ENCODE data around the gene DOK1. TPM values are rescaled to one million over a fixed set of nuclear protein-coding genes. Genes with fewer than 3 reads are reported as not detected.
"Not testable (repeated sequence)": the region's sequence is repeated elsewhere in the genome, so short reads cannot be mapped to it uniquely, and the experiment has no call there.

Gene DOK1
- total RNA-seq, 1 experiment from 2014 or later: 15.0 TPM

GRCh38 chr2:74559912-74560311 is 5.4 kb downstream of the DOK1 start:
- H2AFZ ChIP-seq: no peak overlapping the region
- H3K36me3 ChIP-seq (ENCODE audit: low read depth): no peaks in the 10 kb centered on the region
- TF ChIP-seq CTCF (conservative IDR thresholded peaks at IDR 0.05): no peak
- H3K9me2 ChIP-seq (ENCODE audit: insufficient read depth): no peaks in the 10 kb centered on the region
- POLR2A ChIA-PET (ENCODE audit: unreplicated experiment): no interaction called here
- no peaks in the 10 kb centered on the region for H3K9me3 ChIP-seq (ENCODE audit: insufficient read depth, low read depth)
- H3K27ac ChIP-seq: no peak overlapping the region
- no peaks in the 10 kb centered on the region for H3K27me3 ChIP-seq (ENCODE audit: insufficient read depth, low read depth)
- CTCF ChIA-PET: no interaction called here
- H4K20me1 ChIP-seq (ENCODE audit: insufficient read depth): no peaks in the 10 kb centered on the region
- H3F3A ChIP-seq (ENCODE audit: insufficient read depth, low read depth): peaks cover 22% of the 10 kb centered on the region; the same call in 1 of the 2 replicates
- H3K4me2 ChIP-seq: no peak overlapping the region
- intact Hi-C loops (cut with micrococcal nuclease; ENCODE audit: unreplicated experiment): no loop called here
- DNase-seq: no peak
- no peak overlapping the region for H3K4me3 ChIP-seq
- H3K4me1 ChIP-seq (replicated peaks; ENCODE audit: insufficient read depth): no peaks in the 10 kb centered on the region
- H3K79me2 ChIP-seq (ENCODE audit: low read depth): no peaks in the 10 kb centered on the region
- no TSS peak for BruUV-seq (replicated peaks)

GRCh38 chr2:74560591-74560990 is 6.1 kb downstream of the DOK1 start:
- intact Hi-C loops (cut with micrococcal nuclease; ENCODE audit: unreplicated experiment): no loop called here
- H2AFZ ChIP-seq: no peak overlapping the region
- CTCF ChIA-PET: no interaction called here

GRCh38 chr2:74561022-74561421 is 6.5 kb downstream of the DOK1 start:
- H3K4me1 ChIP-seq (replicated peaks; ENCODE audit: insufficient read depth); H3K36me3 ChIP-seq (ENCODE audit: low read depth); H3K27me3 ChIP-seq (ENCODE audit: insufficient read depth, low read depth); POLR2A ChIA-PET (ENCODE audit: unreplicated experiment); H3K9me3 ChIP-seq (ENCODE audit: insufficient read depth, low read depth); CTCF ChIA-PET; H3K9me2 ChIP-seq (ENCODE audit: insufficient read depth); H3K4me3 ChIP-seq; BruUV-seq (replicated peaks); H3K27ac ChIP-seq; H4K20me1 ChIP-seq (ENCODE audit: insufficient read depth); DNase-seq; H3K4me2 ChIP-seq; intact Hi-C loops (cut with micrococcal nuclease; ENCODE audit: unreplicated experiment); H2AFZ ChIP-seq; H3K79me2 ChIP-seq (ENCODE audit: low read depth): not testable (repeated sequence)
- peaks cover 22% of the 10 kb centered on the region; the same call in 1 of the 2 replicates for H3F3A ChIP-seq (ENCODE audit: insufficient read depth, low read depth)

More at GRCh38 chr2:74560591-74560990, 6.1 kb downstream of the DOK1 start:
- H3K9me2 ChIP-seq (ENCODE audit: insufficient read depth): no peaks in the 10 kb centered on the region
- no peaks in the 10 kb centered on the region for H3K79me2 ChIP-seq (ENCODE audit: low read depth)
- no peak for TF ChIP-seq CTCF (conservative IDR thresholded peaks at IDR 0.05)
- TF ChIP-seq EZH2 (IDR thresholded peaks at IDR 0.05; ENCODE audit: low read depth): no peak
- H3K36me3 ChIP-seq (ENCODE audit: low read depth): no peaks in the 10 kb centered on the region
- no peaks in the 10 kb centered on the region for H3K9me3 ChIP-seq (ENCODE audit: insufficient read depth, low read depth)
- H3K27me3 ChIP-seq (ENCODE audit: insufficient read depth, low read depth): no peaks in the 10 kb centered on the region
- POLR2A ChIA-PET (ENCODE audit: unreplicated experiment): no interaction called here
- H3K27ac ChIP-seq: no peak overlapping the region
- DNase-seq: peak in 1 of 2 experiments; percentile 28
- H3K4me1 ChIP-seq (replicated peaks; ENCODE audit: insufficient read depth): no peaks in the 10 kb centered on the region
- H3F3A ChIP-seq (ENCODE audit: insufficient read depth, low read depth): peaks cover 22% of the 10 kb centered on the region; the same call in 1 of the 2 replicates
- no peak overlapping the region for H3K4me3 ChIP-seq
- H4K20me1 ChIP-seq (ENCODE audit: insufficient read depth): no peaks in the 10 kb centered on the region
- no peak overlapping the region for H3K4me2 ChIP-seq
- no TSS peak for BruUV-seq (replicated peaks)

- Histone ChIP-seq H3K4me3 (no peak overlapping the region), H3F3A (ENCODE audit: insufficient read depth, low read depth) (peaks cover 22% of the 10 kb centered on the region; the same call in 1 of the 2 replicates), H3K4me2 (no peak overlapping the region), H4K20me1 (ENCODE audit: insufficient read depth) (no peaks in the 10 kb centered on the region), H3K4me1 (replicated peaks; ENCODE audit: insufficient read depth) (peaks cover 2% of the 10 kb centered on the region), H3K36me3 (ENCODE audit: low read depth) (no peaks in the 10 kb centered on the region), H3K27me3 (ENCODE audit: insufficient read depth, low read depth) (no peaks in the 10 kb centered on the region), H3K9me3 (ENCODE audit: insufficient read depth, low read depth) (no peaks in the 10 kb centered on the region), H3K9me2 (ENCODE audit: insufficient read depth) (no peaks in the 10 kb centered on the region), H3K27ac (no peak overlapping the region), H2AFZ (no peak overlapping the region), H3K79me2 (ENCODE audit: low read depth) (no peaks in the 10 kb centered on the region)
- ChIA-PET CTCF (interaction anchor here (0.5 kb wide), 1 partner anchor 45 kb away, joined by 6 read pairs; no protein-coding TSS in a partner anchor), POLR2A (ENCODE audit: unreplicated experiment) (no interaction called here)
- DNase-seq: no peak
- TF ChIP-seq CTCF (conservative IDR thresholded peaks at IDR 0.05) (no peak), EZH2 (IDR thresholded peaks at IDR 0.05; ENCODE audit: low read depth) (no peak)
- intact Hi-C loops (cut with micrococcal nuclease; ENCODE audit: unreplicated experiment): no loop called here
- no TSS peak for BruUV-seq (replicated peaks)
Measured at GRCh38 chr2:74562126-74562775, 7.7 kb downstream of the DOK1 start.

Data from PC-9 (cell line).